ENCODE measurements around the gene ATXN2.
"Not testable (repeated sequence)": the region's sequence is repeated elsewhere in the genome, so short reads cannot be mapped to it uniquely, and the experiment has no call there.

The ATXN2 gene

GRCh38 chr12:111570084-111570961 lies 28.8 kb downstream of the ATXN2 start:
- DNase-seq = no peak

- DNase-seq = no peak
Measured at GRCh38 chr12:111569363-111570083, 29.6 kb downstream of the ATXN2 start.

GRCh38 chr12:111560844-111561243 lies 38.3 kb downstream of the ATXN2 start:
- DNase-seq = not testable (repeated sequence)

GRCh38 chr12:111558107-111558376 lies 41.1 kb downstream of the ATXN2 start:
- DNase-seq = no peak

GRCh38 chr12:111557271-111558106 lies 41.6 kb downstream of the ATXN2 start:
- DNase-seq = no peak

GRCh38 chr12:111556676-111557075 lies 42.4 kb downstream of the ATXN2 start:
- no peak for DNase-seq

GRCh38 chr12:111555313-111555712 lies 43.8 kb downstream of the ATXN2 start:
- not testable (repeated sequence) for DNase-seq

GRCh38 chr12:111546758-111547383 lies 52.2 kb downstream of the ATXN2 start:
- DNase-seq = no peak

GRCh38 chr12:111546171-111546570 lies 52.9 kb downstream of the ATXN2 start:
- DNase-seq = no peak

GRCh38 chr12:111544032-111544431 lies 55.1 kb downstream of the ATXN2 start:
- no peak for DNase-seq

- no peak for DNase-seq
Measured at GRCh38 chr12:111532751-111533150, 66.4 kb downstream of the ATXN2 start.

GRCh38 chr12:111529424-111530368 lies 69.4 kb downstream of the ATXN2 start:
- no peak for DNase-seq

- DNase-seq = no peak
Measured at GRCh38 chr12:111523587-111524167, 75.4 kb downstream of the ATXN2 start.

- no peak for DNase-seq
Measured at GRCh38 chr12:111521801-111522200, 77.3 kb downstream of the ATXN2 start.

GRCh38 chr12:111519937-111520336 lies 79.2 kb downstream of the ATXN2 start:
- DNase-seq = no peak

- DNase-seq = no peak
Measured at GRCh38 chr12:111519083-111519482, 80.0 kb downstream of the ATXN2 start.

GRCh38 chr12:111507719-111508118 lies 91.4 kb downstream of the ATXN2 start:
- DNase-seq = not testable (repeated sequence)

- not testable (repeated sequence) for DNase-seq
Measured at GRCh38 chr12:111507258-111507657, 91.9 kb downstream of the ATXN2 start.

GRCh38 chr12:111506260-111506659 lies 92.9 kb downstream of the ATXN2 start:
- no peak for DNase-seq

- no peak for DNase-seq
Measured at GRCh38 chr12:111505601-111506036, 93.5 kb downstream of the ATXN2 start.

GRCh38 chr12:111503116-111503515 lies 96.0 kb downstream of the ATXN2 start:
- no peak for DNase-seq

Measured in DMS153 (cell line).